HG02973 (cell line): ENCODE measurements around the gene SOX11.

Source experiments
- ATAC-seq: cut with Tn5 transposase; IDR thresholded peaks from one replicate; pipeline ENCODE4 v1.9.1; 2021; ENCODE audit warnings: moderate library complexity; ENCODE audit not compliant: unreplicated experiment

The SOX11 gene

GRCh38 chr2:5691221-5691984, 781 bp upstream of the SOX11 start:
- ATAC-seq: no peak

- ATAC-seq: no peak
Observed at GRCh38 chr2:5692561-5693286, 540 bp downstream of the SOX11 start.

GRCh38 chr2:5693287-5694201, 1.4 kb downstream of the SOX11 start:
- ATAC-seq: no peak

- ATAC-seq: no peak
Observed at GRCh38 chr2:5694306-5694705, 2.1 kb downstream of the SOX11 start.

GRCh38 chr2:5695654-5696403, 3.6 kb downstream of the SOX11 start:
- ATAC-seq: no peak

- no peak for ATAC-seq
Observed at GRCh38 chr2:5696404-5696944, 4.3 kb downstream of the SOX11 start.

GRCh38 chr2:5696945-5697521, 4.8 kb downstream of the SOX11 start:
- no peak for ATAC-seq

GRCh38 chr2:5697562-5697961, 5.4 kb downstream of the SOX11 start:
- ATAC-seq: no peak

- no peak for ATAC-seq
Observed at GRCh38 chr2:5698134-5698533, 6.0 kb downstream of the SOX11 start.

GRCh38 chr2:5699963-5700362, 7.8 kb downstream of the SOX11 start:
- ATAC-seq: no peak

GRCh38 chr2:5700551-5700950, 8.4 kb downstream of the SOX11 start:
- no peak for ATAC-seq

GRCh38 chr2:5701266-5701665, 9.1 kb downstream of the SOX11 start:
- ATAC-seq: no peak

- no peak for ATAC-seq
Observed at GRCh38 chr2:5703166-5703565, 11.0 kb downstream of the SOX11 start.

GRCh38 chr2:5705490-5705889, 13.3 kb downstream of the SOX11 start:
- ATAC-seq: no peak

- no peak for ATAC-seq
Observed at GRCh38 chr2:5706717-5707455, 14.7 kb downstream of the SOX11 start.

GRCh38 chr2:5710615-5711014, 18.4 kb downstream of the SOX11 start:
- no peak for ATAC-seq

- no peak for ATAC-seq
Observed at GRCh38 chr2:5713101-5713500, 20.9 kb downstream of the SOX11 start.

GRCh38 chr2:5719629-5720334, 27.6 kb downstream of the SOX11 start:
- ATAC-seq: no peak

GRCh38 chr2:5720426-5720825, 28.2 kb downstream of the SOX11 start:
- ATAC-seq: no peak
